ENCODE data around the gene ABCA4. TPM values are rescaled to one million over a fixed set of nuclear protein-coding genes. Genes with fewer than 3 reads are reported as not detected.

The ABCA4 gene
- total RNA-seq, 1 donor from 2014 or later: 3.2 TPM

GRCh38 chr1:94027721-94028515 is 93.0 kb downstream of the ABCA4 start:
- Mint-ChIP-seq H3K9me3 (no peaks in the 10 kb centered on the region), H3K4me3 (no peak overlapping the region), H3K27ac (no peak overlapping the region), H3K36me3 (no peaks in the 10 kb centered on the region), H3K4me1 (ENCODE audit: unreplicated experiment) (peaks cover 7% of the 10 kb centered on the region), H3K27me3 (peaks cover 4% of the 10 kb centered on the region)
- no peak for DNase-seq (ENCODE audit: extremely low spot score, unreplicated experiment)
- TF ChIP-seq, protein P1, sequence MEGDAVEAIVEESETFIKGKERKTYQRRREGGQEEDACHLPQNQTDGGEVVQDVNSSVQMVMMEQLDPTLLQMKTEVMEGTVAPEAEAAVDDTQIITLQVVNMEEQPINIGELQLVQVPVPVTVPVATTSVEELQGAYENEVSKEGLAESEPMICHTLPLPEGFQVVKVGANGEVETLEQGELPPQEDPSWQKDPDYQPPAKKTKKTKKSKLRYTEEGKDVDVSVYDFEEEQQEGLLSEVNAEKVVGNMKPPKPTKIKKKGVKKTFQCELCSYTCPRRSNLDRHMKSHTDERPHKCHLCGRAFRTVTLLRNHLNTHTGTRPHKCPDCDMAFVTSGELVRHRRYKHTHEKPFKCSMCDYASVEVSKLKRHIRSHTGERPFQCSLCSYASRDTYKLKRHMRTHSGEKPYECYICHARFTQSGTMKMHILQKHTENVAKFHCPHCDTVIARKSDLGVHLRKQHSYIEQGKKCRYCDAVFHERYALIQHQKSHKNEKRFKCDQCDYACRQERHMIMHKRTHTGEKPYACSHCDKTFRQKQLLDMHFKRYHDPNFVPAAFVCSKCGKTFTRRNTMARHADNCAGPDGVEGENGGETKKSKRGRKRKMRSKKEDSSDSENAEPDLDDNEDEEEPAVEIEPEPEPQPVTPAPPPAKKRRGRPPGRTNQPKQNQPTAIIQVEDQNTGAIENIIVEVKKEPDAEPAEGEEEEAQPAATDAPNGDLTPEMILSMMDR (conservative IDR thresholded peaks at IDR 0.05): no peak

GRCh38 chr1:94026619-94027380 is 94.1 kb downstream of the ABCA4 start:
- Mint-ChIP-seq H3K27me3 (peaks cover 4% of the 10 kb centered on the region), H3K4me3 (no peak overlapping the region), H3K4me1 (ENCODE audit: unreplicated experiment) (peaks cover 13% of the 10 kb centered on the region), H3K36me3 (no peaks in the 10 kb centered on the region), H3K9me3 (no peaks in the 10 kb centered on the region), H3K27ac (no peak overlapping the region)
- no peak for DNase-seq (ENCODE audit: extremely low spot score, unreplicated experiment)
- TF ChIP-seq, protein P1 (conservative IDR thresholded peaks at IDR 0.05): no peak

DNA sequence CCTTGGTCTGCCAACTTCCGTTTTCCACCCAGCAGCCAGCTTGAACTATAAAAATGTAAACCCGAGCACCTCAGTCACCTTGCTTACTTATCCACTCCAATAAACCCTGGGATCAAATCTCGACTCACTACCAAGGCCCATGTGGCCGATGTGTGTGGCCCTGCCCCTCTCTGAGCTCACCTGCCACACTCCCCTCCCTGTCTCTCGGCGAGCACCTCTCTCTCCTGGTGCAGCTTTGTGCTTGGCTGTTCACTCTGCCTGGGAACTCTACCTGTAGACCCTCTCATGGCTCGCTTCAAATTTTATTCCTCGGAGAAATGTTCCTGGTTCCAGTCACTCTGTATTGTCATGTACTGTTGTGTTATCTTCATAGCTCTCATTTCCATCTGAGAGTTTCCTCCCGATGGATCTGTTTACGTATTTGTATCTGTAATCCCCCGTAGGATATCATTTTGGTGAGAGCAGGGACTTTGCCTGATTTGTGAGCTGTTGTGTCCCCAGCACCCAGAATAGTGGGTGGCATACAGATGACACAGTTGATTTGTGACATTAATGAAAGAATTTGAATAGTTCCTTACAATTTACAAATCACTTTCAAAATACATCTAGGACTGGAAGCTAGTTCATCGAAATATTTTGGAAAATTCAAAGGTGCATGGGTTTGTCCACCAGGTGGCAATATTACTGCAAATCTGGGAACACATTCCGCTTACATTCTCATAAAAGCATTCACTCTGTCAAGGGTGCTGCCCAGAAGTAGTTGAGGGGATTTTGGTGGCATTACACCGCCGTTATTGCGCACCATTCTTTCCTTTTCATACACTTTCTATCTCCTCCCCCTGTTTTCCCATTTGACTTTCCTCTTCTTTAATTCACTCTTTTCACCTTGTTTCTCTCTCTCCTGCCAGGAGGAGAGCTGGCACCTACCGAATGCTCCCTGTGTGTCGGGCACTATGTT is 95.3 kb downstream of the ABCA4 start:
- Mint-ChIP-seq H3K27ac (peak overlapping the region; percentile 22), H3K9me3 (no peaks in the 10 kb centered on the region), H3K4me3 (no peak overlapping the region), H3K4me1 (ENCODE audit: unreplicated experiment) (peaks cover 20% of the 10 kb centered on the region), H3K36me3 (no peaks in the 10 kb centered on the region), H3K27me3 (peaks cover 4% of the 10 kb centered on the region)
- TF ChIP-seq, protein P1 (conservative IDR thresholded peaks at IDR 0.05): peak; percentile 90
- DNase-seq (ENCODE audit: extremely low spot score, unreplicated experiment): no peak

- TF ChIP-seq, protein P1 (conservative IDR thresholded peaks at IDR 0.05): no peak
- Mint-ChIP-seq H3K27ac (no peak overlapping the region), H3K36me3 (no peaks in the 10 kb centered on the region), H3K27me3 (peaks cover 4% of the 10 kb centered on the region), H3K4me3 (no peak overlapping the region), H3K9me3 (no peaks in the 10 kb centered on the region), H3K4me1 (ENCODE audit: unreplicated experiment) (peaks cover 21% of the 10 kb centered on the region)
- no peak for DNase-seq (ENCODE audit: extremely low spot score, unreplicated experiment)
Observed at GRCh38 chr1:94024104-94024792, 96.7 kb downstream of the ABCA4 start.
